K562 (cell line): ENCODE results near the gene FOS. TPM values are rescaled to one million over a fixed set of nuclear protein-coding genes. Genes with fewer than 3 reads are reported as not detected.
A peak's percentile ranks its signal among the peaks of the same experiment; 100 is the strongest.

ENCODE experiments used
- BCOR ChIP-seq: fragments of 450-650 bp; IDR thresholded peaks from 2 replicates; pipeline ENCODE4 v1.6.1; 2016
- CBX3 ChIP-seq, 2 experiments: IDR thresholded peaks; 1 replicate in 1 of 2; 2 replicates in 1 of 2; pipeline ENCODE4 v1.6.1; 2012; ENCODE audit warnings: inconsistent platforms in 2 of 2, low read length in 2 of 2, borderline replicate concordance in 1 of 2, control low read depth in 1 of 2
- CCAR2 ChIP-seq: fragments of 200-400 bp; formaldehyde crosslinking; IDR thresholded peaks from 2 replicates; pipeline ENCODE4 v1.6.1; 2017; ENCODE audit warnings: mild to moderate bottlenecking, low read depth, low read length
- CCNT2 ChIP-seq: IDR thresholded peaks from 2 replicates; pipeline ENCODE4 v1.6.1; 2011; ENCODE audit warnings: borderline replicate concordance, low read depth, mild to moderate bottlenecking, moderate library complexity, mixed read lengths, low read length; ENCODE audit not compliant: insufficient read length; ENCODE audit errors: extremely low read depth
- FOXK1 ChIP-seq: sonication (generic); formaldehyde crosslinking; IDR thresholded peaks from 2 replicates; pipeline ENCODE4 v1.8.0; 2022; ENCODE audit warnings: missing genetic modification reagents, mild to moderate bottlenecking, borderline replicate concordance
- GABPB2 ChIP-seq: fragments of 250-450 bp; sonication (Bioruptor Pico); conservative IDR thresholded peaks from 2 replicates; pipeline ENCODE4 v1.5.1; 2021; ENCODE audit warnings: mild to moderate bottlenecking
- PHF20 ChIP-seq: fragments of 450-650 bp; IDR thresholded peaks from 2 replicates; pipeline ENCODE4 v1.6.1; 2018; ENCODE audit not compliant: partially characterized antibody
- POLR3A ChIP-seq: IDR thresholded peaks from 2 replicates; pipeline ENCODE4 v1.6.1; 2011; ENCODE audit warnings: borderline replicate concordance, mild to moderate bottlenecking, moderate library complexity; ENCODE audit not compliant: insufficient read length, insufficient read depth; ENCODE audit errors: extremely low read depth
- POU5F1 ChIP-seq: fragments of 150-350 bp; IDR thresholded peaks from 2 replicates; pipeline ENCODE4 v1.6.1; 2014; ENCODE audit warnings: borderline replicate concordance, low read length, low read depth, mild to moderate bottlenecking; ENCODE audit not compliant: partially characterized antibody
- RHOXF2B ChIP-seq: fragments of 250-450 bp; sonication (Bioruptor Pico); conservative IDR thresholded peaks from 2 replicates; pipeline ENCODE4 v1.5.1; 2021
- TAF7 ChIP-seq: fragments of 450-650 bp; IDR thresholded peaks from 2 replicates; pipeline ENCODE4 v1.6.1; 2016; ENCODE audit warnings: missing genetic modification characterization, missing compliant biosample characterization
- TFAM ChIP-seq: fragments of 250-450 bp; sonication (Bioruptor Pico); conservative IDR thresholded peaks from 2 replicates; pipeline ENCODE4 v1.5.0; 2021; ENCODE audit warnings: mild to moderate bottlenecking, moderate library complexity
- TRIM28 ChIP-seq: fragments of 450-650 bp; IDR thresholded peaks from 2 replicates; pipeline ENCODE4 v1.6.1; 2017
- ZHX1 ChIP-seq: fragments of 150-350 bp; conservative IDR thresholded peaks from 2 replicates; pipeline ENCODE4 v1.6.1; 2014; ENCODE audit warnings: low read length
- ZNF134 ChIP-seq: fragments of 250-450 bp; sonication (Bioruptor Pico); conservative IDR thresholded peaks from 2 replicates; pipeline ENCODE4 v1.4.0; 2020
- ZNF140 ChIP-seq: fragments of 250-450 bp; sonication (Bioruptor Pico); IDR thresholded peaks from 2 replicates; pipeline ENCODE4 v1.8.0; 2021; ENCODE audit warnings: moderate library complexity, mild to moderate bottlenecking, inconsistent platforms
- ZNF143 ChIP-seq: sonication (generic); formaldehyde crosslinking; IDR thresholded peaks from 2 replicates; pipeline ENCODE4 v1.9.0; 2022; ENCODE audit warnings: mild to moderate bottlenecking, missing genetic modification reagents
- polyA plus RNA-seq, 8 experiments: library from polyadenylated mRNA; depleted of rRNA in 4 of 8; stranded (reverse) in 5 of 8; unstranded in 3 of 8; fragments of >200 nt; fragmentation: Nextera tagmentation in 2 of 8; fragmentation: Illumina TruSeq in 1 of 8; extraction: Ambion mirVana in 2 of 8; extraction: Trizol in 1 of 8; gene quantifications; 2 replicates each; pipeline versions ENCODE4 v1.2.1 to v1.2.3, GENCODE V29; 2011 to 2014; ENCODE audit warnings: inconsistent platforms in 1 of 8, missing spikeins in 1 of 8
- total RNA-seq, 7 experiments: library from RNA; depleted of rRNA in 6 of 7; stranded (reverse); fragments of >200 nt in 6 of 7; fragmentation: Illumina TruSeq in 2 of 7; extraction: Trizol in 2 of 7; gene quantifications; 2 replicates each; pipeline versions ENCODE4 v1.2.1 to v1.2.3, GENCODE V29; 2011 to 2021; ENCODE audit warnings: low replicate concordance in 1 of 7
- TF ChIP-seq, protein P1 (sequence below): fragments of 450-650 bp; IDR thresholded peaks from 2 replicates; pipeline ENCODE4 v1.6.1; 2017; ENCODE audit warnings: antibody characterized with exemption
- TF ChIP-seq, protein P2 (sequence below): fragments of 250-450 bp; sonication (Bioruptor Pico); IDR thresholded peaks from 2 replicates; pipeline ENCODE4 v1.9.0; 2021; ENCODE audit warnings: mild to moderate bottlenecking, inconsistent platforms
- TF ChIP-seq, protein P3 (sequence below): IDR thresholded peaks from 2 replicates; pipeline ENCODE4 v1.6.1; 2012; ENCODE audit warnings: low read depth, low read length, improper control_type of control experiment, borderline replicate concordance

The FOS gene
- total and polyA plus RNA-seq, 9 of the 15 experiments (the other 6 are each of a cell fraction or from before 2014, with no cell fraction given), result 0.54 to 13.8 (median 8.9) TPM

GRCh38 chr14:75258803-75259509 lies 19.7 kb upstream of the FOS start (continued):
- TF ChIP-seq POLR3A (no peak), ZNF140 (CRISPR knock-in tag) (no peak), ZNF134 (no peak), TFAM (no peak), PHF20 (no peak), RHOXF2B (CRISPR knock-in tag) (no peak), BCOR (no peak), POU5F1 (no peak), TRIM28 (no peak), TAF7 (tag) (no peak), CCAR2 (no peak), ZHX1 (no peak), CCNT2 (peak; percentile 91), ZNF143 (no peak), GABPB2 (CRISPR knock-in tag) (no peak), FOXK1 (CRISPR knock-in tag) (no peak), CBX3 (IDR thresholded peaks at IDR 0.05; ENCODE audit: borderline replicate concordance in 1 of 2, low read length in 2 of 2) (no peak)
- TF ChIP-seq, protein P1, sequence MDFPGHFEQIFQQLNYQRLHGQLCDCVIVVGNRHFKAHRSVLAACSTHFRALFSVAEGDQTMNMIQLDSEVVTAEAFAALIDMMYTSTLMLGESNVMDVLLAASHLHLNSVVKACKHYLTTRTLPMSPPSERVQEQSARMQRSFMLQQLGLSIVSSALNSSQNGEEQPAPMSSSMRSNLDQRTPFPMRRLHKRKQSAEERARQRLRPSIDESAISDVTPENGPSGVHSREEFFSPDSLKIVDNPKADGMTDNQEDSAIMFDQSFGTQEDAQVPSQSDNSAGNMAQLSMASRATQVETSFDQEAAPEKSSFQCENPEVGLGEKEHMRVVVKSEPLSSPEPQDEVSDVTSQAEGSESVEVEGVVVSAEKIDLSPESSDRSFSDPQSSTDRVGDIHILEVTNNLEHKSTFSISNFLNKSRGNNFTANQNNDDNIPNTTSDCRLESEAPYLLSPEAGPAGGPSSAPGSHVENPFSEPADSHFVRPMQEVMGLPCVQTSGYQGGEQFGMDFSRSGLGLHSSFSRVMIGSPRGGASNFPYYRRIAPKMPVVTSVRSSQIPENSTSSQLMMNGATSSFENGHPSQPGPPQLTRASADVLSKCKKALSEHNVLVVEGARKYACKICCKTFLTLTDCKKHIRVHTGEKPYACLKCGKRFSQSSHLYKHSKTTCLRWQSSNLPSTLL, result no peak
- TF ChIP-seq, protein P2, sequence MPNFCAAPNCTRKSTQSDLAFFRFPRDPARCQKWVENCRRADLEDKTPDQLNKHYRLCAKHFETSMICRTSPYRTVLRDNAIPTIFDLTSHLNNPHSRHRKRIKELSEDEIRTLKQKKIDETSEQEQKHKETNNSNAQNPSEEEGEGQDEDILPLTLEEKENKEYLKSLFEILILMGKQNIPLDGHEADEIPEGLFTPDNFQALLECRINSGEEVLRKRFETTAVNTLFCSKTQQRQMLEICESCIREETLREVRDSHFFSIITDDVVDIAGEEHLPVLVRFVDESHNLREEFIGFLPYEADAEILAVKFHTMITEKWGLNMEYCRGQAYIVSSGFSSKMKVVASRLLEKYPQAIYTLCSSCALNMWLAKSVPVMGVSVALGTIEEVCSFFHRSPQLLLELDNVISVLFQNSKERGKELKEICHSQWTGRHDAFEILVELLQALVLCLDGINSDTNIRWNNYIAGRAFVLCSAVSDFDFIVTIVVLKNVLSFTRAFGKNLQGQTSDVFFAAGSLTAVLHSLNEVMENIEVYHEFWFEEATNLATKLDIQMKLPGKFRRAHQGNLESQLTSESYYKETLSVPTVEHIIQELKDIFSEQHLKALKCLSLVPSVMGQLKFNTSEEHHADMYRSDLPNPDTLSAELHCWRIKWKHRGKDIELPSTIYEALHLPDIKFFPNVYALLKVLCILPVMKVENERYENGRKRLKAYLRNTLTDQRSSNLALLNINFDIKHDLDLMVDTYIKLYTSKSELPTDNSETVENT, result no peak
- TF ChIP-seq, protein P3, sequence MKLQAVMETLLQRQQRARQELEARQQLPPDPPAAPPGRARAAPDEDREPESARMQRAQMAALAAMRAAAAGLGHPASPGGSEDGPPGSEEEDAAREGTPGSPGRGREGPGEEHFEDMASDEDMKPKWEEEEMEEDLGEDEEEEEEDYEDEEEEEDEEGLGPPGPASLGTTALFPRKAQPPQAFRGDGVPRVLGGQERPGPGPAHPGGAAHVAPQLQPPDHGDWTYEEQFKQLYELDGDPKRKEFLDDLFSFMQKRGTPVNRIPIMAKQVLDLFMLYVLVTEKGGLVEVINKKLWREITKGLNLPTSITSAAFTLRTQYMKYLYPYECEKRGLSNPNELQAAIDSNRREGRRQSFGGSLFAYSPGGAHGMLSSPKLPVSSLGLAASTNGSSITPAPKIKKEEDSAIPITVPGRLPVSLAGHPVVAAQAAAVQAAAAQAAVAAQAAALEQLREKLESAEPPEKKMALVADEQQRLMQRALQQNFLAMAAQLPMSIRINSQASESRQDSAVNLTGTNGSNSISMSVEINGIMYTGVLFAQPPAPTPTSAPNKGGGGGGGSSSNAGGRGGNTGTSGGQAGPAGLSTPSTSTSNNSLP, result no peak
